Activated CD8-positive, alpha-beta T cell treated with anti-CD3 and anti-CD28 coated beads, Interleukin-2, amount 10 ng/mL, durations not matched to agents 7 days and 5 days (primary cell): ENCODE measurements around the gene SLC25A43. TPM values are rescaled to one million over a fixed set of nuclear protein-coding genes. Genes with fewer than 3 reads are reported as not detected.

Experiments
- ATAC-seq: fragments of 150-1000 bp; cut with Tn5 transposase; one replicate; pipeline ENCODE4 v1.10.0; 2021; ENCODE audit warnings: moderate library complexity
- CTCF ChIA-PET: fragments of 350-600 bp; sonication (Branson Sonifier 250); formaldehyde crosslinking; loops from one replicate; lab custom pipeline; 2021; ENCODE audit warnings: antibody characterized with exemption; lab: Charles Lee
- POLR2A ChIA-PET: fragments of 350-600 bp; sonication (Branson Sonifier 250); formaldehyde crosslinking; loops from one replicate; lab custom pipeline; 2021; ENCODE audit warnings: antibody characterized with exemption; lab: Charles Lee
- DNase-seq: peaks from one replicate; pipeline ENCODE4 v3.0.0-alpha.2; 2020
- H3K27ac Mint-ChIP-seq: one replicate; pipeline ENCODE4 v1.8.0; 2021; ENCODE audit warnings: mild to moderate bottlenecking, mixed read lengths
- H3K27me3 Mint-ChIP-seq: one replicate; pipeline ENCODE4 v1.8.0; 2021; ENCODE audit warnings: low read depth, mixed read lengths
- H3K36me3 Mint-ChIP-seq: one replicate; pipeline ENCODE4 v1.8.0; 2021; ENCODE audit warnings: low read depth, mixed read lengths
- H3K4me1 Mint-ChIP-seq: one replicate; pipeline ENCODE4 v1.8.0; 2021; ENCODE audit warnings: low read depth, mixed read lengths
- H3K4me3 Mint-ChIP-seq: one replicate; pipeline ENCODE4 v1.8.0; 2021; ENCODE audit warnings: mild to moderate bottlenecking, mixed read lengths
- H3K9me3 Mint-ChIP-seq: one replicate; pipeline ENCODE4 v1.8.0; 2022; ENCODE audit warnings: mixed read lengths; ENCODE audit not compliant: insufficient read depth
- total RNA-seq, 2 experiments: library from RNA; stranded (reverse); gene quantifications; one replicate each; pipeline ENCODE4 v1.2.3, GENCODE V29; 2021

SLC25A43 gene
- total RNA-seq, 2 experiments from 2014 or later, result 6.5 to 7.8 TPM

- H3K4me1 Mint-ChIP-seq, result peaks cover 14% of the 10 kb centered on the region
- CTCF ChIA-PET, result interaction anchor here (1.2 to 1.3 kb wide), 2 partner anchors 13 to 14 kb away, joined by 4 to 5 read pairs; no protein-coding TSS in a partner anchor
- no peak for ATAC-seq
- no peaks in the 10 kb centered on the region for H3K36me3 Mint-ChIP-seq
- no peak for DNase-seq
- POLR2A ChIA-PET, result interaction anchor here (0.6 to 0.9 kb wide), 4 partner anchors 23 to 495 kb away, joined by 3 to 4 read pairs (median 3); partner anchors contain the start of gene SLC25A5
- H3K9me3 Mint-ChIP-seq, result no peaks in the 10 kb centered on the region
- H3K4me3 Mint-ChIP-seq, result no peak overlapping the region
- no peak overlapping the region for H3K27ac Mint-ChIP-seq
- H3K27me3 Mint-ChIP-seq, result no peaks in the 10 kb centered on the region
These were observed 104.3 kb downstream of the SLC25A43 start for GRCh38 chrX:119503484-119503861.

Other genes starting within 250 kb of the SLC25A43 start
- gene PGRMC1, start 163.1 kb upstream of the SLC25A43 start, total RNA-seq, result 10 to 100 TPM; 28.7 to 30.3 TPM
- gene SLC25A5, start 69.1 kb downstream of the SLC25A43 start, total RNA-seq, result 100 to 1,000 TPM; 557 to 572 TPM
- 10 to 100 TPM; 20.2 to 20.5 TPM for gene STEEP1, start 166.1 kb downstream of the SLC25A43 start, total RNA-seq
- 10 to 100 TPM; 91.8 to 93.9 TPM for gene UBE2A, start 175.2 kb downstream of the SLC25A43 start, total RNA-seq
- gene NKRF, start 207.1 kb downstream of the SLC25A43 start, total RNA-seq, result 10 to 100 TPM; 16.3 to 18.4 TPM